HEK293 (cell line): ENCODE measurements around the gene MN1.

Experiments used
- CTCF ChIA-PET: fragments of 350-600 bp; formaldehyde crosslinking; extraction: SDS; loops from one replicate; lab custom pipeline; 2021; ENCODE audit warnings: antibody characterized with exemption; lab: Yijun Ruan, JAX
- POLR2A ChIA-PET: fragments of 300-600 bp; formaldehyde crosslinking; extraction: SDS; loops from one replicate; lab custom pipeline; 2020; ENCODE audit warnings: antibody characterized with exemption, inconsistent platforms; lab: Yijun Ruan, JAX
- H3K27ac ChIP-seq: fragments of 200-500 bp; sonication (Bioruptor generic); 2 replicates; pipeline ENCODE4 v1.5.1; 2014; ENCODE audit warnings: low read depth, low read length, control low read depth, inconsistent platforms; ENCODE audit errors: extremely low read depth
- H3K36me3 ChIP-seq, 2 experiments: fragments of 200-500 bp in 1 of 2; sonication (Bioruptor generic) in 1 of 2; 1 replicate in 1 of 2; 2 replicates in 1 of 2; pipeline ENCODE4 v1.5.1; 2014 to 2017; ENCODE audit warnings: inconsistent platforms in 2 of 2, low read length in 2 of 2; ENCODE audit not compliant: control insufficient read depth in 2 of 2, insufficient read depth in 1 of 2
- H3K4me1 ChIP-seq: fragments of 200-500 bp; sonication (Bioruptor generic); 2 replicates; pipeline ENCODE4 v1.5.1; 2014; ENCODE audit warnings: mild to moderate bottlenecking, low read length, inconsistent platforms; ENCODE audit not compliant: control insufficient read depth, insufficient read depth
- H3K4me3 ChIP-seq: 2 replicates; pipeline ENCODE4 v1.5.1; 2011; ENCODE audit warnings: low read depth, mild to moderate bottlenecking, control low read depth, low read length, moderate library complexity
- H3K9me3 ChIP-seq: fragments of 200-500 bp; sonication (Bioruptor generic); 2 replicates; pipeline ENCODE4 v1.5.1; 2014; ENCODE audit warnings: low read depth, low read length, inconsistent platforms; ENCODE audit not compliant: control insufficient read depth, insufficient read depth
- HOXA7 ChIP-seq: sonication (generic); formaldehyde crosslinking; IDR thresholded peaks from 2 replicates; pipeline ENCODE4 v1.8.1; 2022; ENCODE audit warnings: missing genetic modification reagents, borderline replicate concordance
- IKZF3 ChIP-seq: fragments of 450-650 bp; IDR thresholded peaks from 2 replicates; pipeline ENCODE4 v1.5.0; 2018; ENCODE audit warnings: missing biosample characterization, mild to moderate bottlenecking, missing genetic modification characterization, moderate library complexity
- MZF1 ChIP-seq: fragments of 450-650 bp; formaldehyde crosslinking; IDR thresholded peaks from 2 replicates; pipeline ENCODE4 v1.5.1; 2017; ENCODE audit warnings: missing biosample characterization, missing genetic modification characterization, borderline replicate concordance
- PRDM2 ChIP-seq: fragments of 450-650 bp; formaldehyde crosslinking; IDR thresholded peaks from 2 replicates; pipeline ENCODE4 v1.5.1; 2016; ENCODE audit warnings: missing biosample characterization, missing genetic modification characterization, borderline replicate concordance
- PRDM6 ChIP-seq: fragments of 450-650 bp; formaldehyde crosslinking; IDR thresholded peaks from 2 replicates; pipeline ENCODE4 v1.5.1; 2017; ENCODE audit warnings: missing biosample characterization, missing genetic modification characterization
- TCF7L2 ChIP-seq: IDR thresholded peaks from 2 replicates; pipeline ENCODE4 v1.6.1; 2011; ENCODE audit warnings: low read depth, mild to moderate bottlenecking, inconsistent platforms, low read length, moderate library complexity, borderline replicate concordance
- ZFHX2 ChIP-seq: fragments of 450-650 bp; formaldehyde crosslinking; conservative IDR thresholded peaks from 2 replicates; pipeline ENCODE4 v1.5.1; 2016; ENCODE audit warnings: missing biosample characterization, missing genetic modification characterization
- ZIC2 ChIP-seq: fragments of 450-650 bp; formaldehyde crosslinking; IDR thresholded peaks from 2 replicates; pipeline ENCODE4 v1.5.1; 2016; ENCODE audit warnings: missing biosample characterization, missing genetic modification characterization
- ZNF121 ChIP-seq: fragments of 450-650 bp; formaldehyde crosslinking; IDR thresholded peaks from 2 replicates; pipeline ENCODE4 v1.5.1; 2016; ENCODE audit warnings: missing biosample characterization, missing genetic modification characterization
- ZNF169 ChIP-seq: fragments of 450-650 bp; formaldehyde crosslinking; IDR thresholded peaks from 2 replicates; pipeline ENCODE4 v1.5.1; 2016; ENCODE audit warnings: missing biosample characterization, missing genetic modification characterization
- ZNF2 ChIP-seq: fragments of 450-650 bp; formaldehyde crosslinking; IDR thresholded peaks from 2 replicates; pipeline ENCODE4 v1.5.1; 2016; ENCODE audit warnings: missing biosample characterization, missing genetic modification characterization
- ZNF202 ChIP-seq: fragments of 450-650 bp; formaldehyde crosslinking; IDR thresholded peaks from 2 replicates; pipeline ENCODE4 v1.5.1; 2016; ENCODE audit warnings: missing biosample characterization, missing genetic modification characterization, borderline replicate concordance
- ZNF23 ChIP-seq: fragments of 450-650 bp; formaldehyde crosslinking; IDR thresholded peaks from 2 replicates; pipeline ENCODE4 v1.5.1; 2016; ENCODE audit warnings: missing biosample characterization, missing genetic modification characterization, borderline replicate concordance
- ZNF26 ChIP-seq: fragments of 450-650 bp; formaldehyde crosslinking; IDR thresholded peaks from 2 replicates; pipeline ENCODE4 v1.5.1; 2016; ENCODE audit warnings: missing biosample characterization, missing genetic modification characterization
- ZNF335 ChIP-seq: fragments of 450-650 bp; formaldehyde crosslinking; conservative IDR thresholded peaks from 2 replicates; pipeline ENCODE4 v1.5.1; 2016; ENCODE audit warnings: missing biosample characterization, missing genetic modification characterization
- ZNF341 ChIP-seq: fragments of 450-650 bp; formaldehyde crosslinking; IDR thresholded peaks from 2 replicates; pipeline ENCODE4; 2016; ENCODE audit warnings: low read depth, missing biosample characterization, missing genetic modification characterization
- ZNF37A ChIP-seq: fragments of 450-650 bp; IDR thresholded peaks from 2 replicates; pipeline ENCODE4 v1.5.1; 2018; ENCODE audit warnings: missing biosample characterization, missing genetic modification characterization
- ZNF423 ChIP-seq: fragments of 450-650 bp; formaldehyde crosslinking; IDR thresholded peaks from 2 replicates; pipeline ENCODE4 v1.5.1; 2016; ENCODE audit warnings: missing biosample characterization, missing genetic modification characterization
- ZNF426 ChIP-seq: fragments of 450-650 bp; formaldehyde crosslinking; IDR thresholded peaks from 2 replicates; pipeline ENCODE4 v1.5.1; 2017; ENCODE audit warnings: missing biosample characterization, missing genetic modification characterization, mild to moderate bottlenecking, inconsistent platforms, moderate library complexity
- ZNF521 ChIP-seq: fragments of 450-650 bp; formaldehyde crosslinking; IDR thresholded peaks from 2 replicates; pipeline ENCODE4 v1.5.1; 2017; ENCODE audit warnings: missing biosample characterization, mild to moderate bottlenecking, missing genetic modification characterization
- ZNF544 ChIP-seq: fragments of 450-650 bp; formaldehyde crosslinking; IDR thresholded peaks from 2 replicates; pipeline ENCODE4 v1.5.0; 2017; ENCODE audit warnings: missing biosample characterization, missing genetic modification characterization
- ZNF571 ChIP-seq: fragments of 450-650 bp; formaldehyde crosslinking; IDR thresholded peaks from 2 replicates; pipeline ENCODE4 v1.5.0; 2017; ENCODE audit warnings: missing biosample characterization, missing genetic modification characterization
- ZNF704 ChIP-seq: fragments of 450-650 bp; formaldehyde crosslinking; IDR thresholded peaks from 2 replicates; pipeline ENCODE4 v1.5.1; 2016; ENCODE audit warnings: missing biosample characterization, missing genetic modification characterization
- ZNF747 ChIP-seq: fragments of 450-650 bp; formaldehyde crosslinking; IDR thresholded peaks from 2 replicates; pipeline ENCODE4 v1.5.1; 2016; ENCODE audit warnings: missing biosample characterization, missing genetic modification characterization
- ZNF76 ChIP-seq: fragments of 450-650 bp; formaldehyde crosslinking; IDR thresholded peaks from 2 replicates; pipeline ENCODE4; 2016; ENCODE audit warnings: low read depth, missing biosample characterization, missing genetic modification characterization, borderline replicate concordance

The MN1 gene

GRCh38 chr22:27850000-27850521 is 48.5 kb upstream of the MN1 start:
- no peak for TF ChIP-seq ZNF571 (tag by site-specific recombination)
- no peak for TF ChIP-seq ZNF26
- no peak for TF ChIP-seq IKZF3 (tag by site-specific recombination)
- TF ChIP-seq HOXA7 (CRISPR knock-in tag): no peak
- no peak for TF ChIP-seq PRDM2
- TF ChIP-seq ZNF341 (tag by site-specific recombination): no peak
- no peak for TF ChIP-seq ZNF202 (tag by site-specific recombination)
- TF ChIP-seq ZNF37A (tag by site-specific recombination): no peak
- no peak for TF ChIP-seq ZFHX2
- no peak for TF ChIP-seq ZNF23 (tag by site-specific recombination)
- TF ChIP-seq ZNF423 (tag by site-specific recombination): no peak
- no peak for TF ChIP-seq ZNF544 (tag by site-specific recombination)
- TF ChIP-seq ZNF426: no peak
- TF ChIP-seq ZIC2 (tag by site-specific recombination): no peak
- TF ChIP-seq ZNF747 (tag by site-specific recombination): no peak
- no peak for TF ChIP-seq TCF7L2
- TF ChIP-seq ZNF121 (tag by site-specific recombination): no peak
- TF ChIP-seq ZNF335 (tag by site-specific recombination): no peak
- POLR2A ChIA-PET: interaction anchor here (0.6 kb wide), 1 partner anchor 80 kb away, joined by 4 read pairs; no protein-coding TSS in a partner anchor
- H3K27ac ChIP-seq: no peak overlapping the region
- no peaks in the 10 kb centered on the region for H3K9me3 ChIP-seq
- CTCF ChIA-PET: interaction anchor here (0.6 to 1.8 kb wide), 3 partner anchors 10 to 1833 kb away, joined by 3 to 4 read pairs (median 4); no protein-coding TSS in a partner anchor
- peaks cover 50 to 81% of the 10 kb centered on the region in 2 experiments for H3K36me3 ChIP-seq
- no peaks in the 10 kb centered on the region for H3K4me1 ChIP-seq
- no peak overlapping the region for H3K4me3 ChIP-seq

- Histone ChIP-seq H3K4me3 (no peak overlapping the region), H3K27ac (no peak overlapping the region)
- POLR2A ChIA-PET: interaction anchor here (0.6 kb wide), 1 partner anchor 21 kb away, joined by 3 read pairs; no protein-coding TSS in a partner anchor
- CTCF ChIA-PET: interaction anchor here (0.9 to 1.4 kb wide), 3 partner anchors 23 to 497 kb away, joined by 3 to 5 read pairs (median 4); no protein-coding TSS in a partner anchor
- TF ChIP-seq PRDM6 (tag by site-specific recombination): no peak
- TF ChIP-seq ZNF2 (tag by site-specific recombination): no peak
- no peak for TF ChIP-seq ZNF521 (tag by site-specific recombination)
- TF ChIP-seq ZNF704 (tag by site-specific recombination): no peak
- TF ChIP-seq ZNF76 (tag by site-specific recombination): no peak
- TF ChIP-seq MZF1 (tag by site-specific recombination): no peak
- TF ChIP-seq ZNF169 (tag by site-specific recombination): no peak
- TF ChIP-seq, all 188 proteins: peak for 0
- Histone ChIP-seq H3K4me1 (no peaks in the 10 kb centered on the region), H3K9me3 (no peaks in the 10 kb centered on the region), H3K36me3 (peaks cover 30 to 62% of the 10 kb centered on the region in 2 experiments)
Observed at GRCh38 chr22:27848005-27848404, 46.4 kb upstream of the MN1 start.
